Fibroblast of villous mesenchyme (primary cell): ENCODE results near the gene OOEP. TPM values are rescaled to one million over a fixed set of nuclear protein-coding genes. Genes with fewer than 3 reads are reported as not detected.

Source experiments
- small RNA-seq: library from RNA; depleted of rRNA; stranded (forward); fragments of <200 nt; gene quantifications from one replicate; pipeline ENCODE3, GENCODE V24; 2012
- total RNA-seq: library from RNA; depleted of rRNA; stranded (reverse); fragments of >200 nt; gene quantifications from 2 replicates; pipeline ENCODE4 v1.2.3, GENCODE V29; 2012

The OOEP gene
- total RNA-seq, 1 donor, result under 0.01 TPM

Small RNAs within 50 kb of the gene (small RNA-seq; reads per million reads assigned to genes)
- gene RPL39P3, result 0.38 reads per million

Other genes with a start within 250 kb of the OOEP start
- 0.43 TPM in 1 of 2 replicates, not detected in the other for gene KHDC1L, start 144.4 kb downstream of the OOEP start, total RNA-seq
- gene KHDC1, start 106.7 kb downstream of the OOEP start, total RNA-seq, result 2.6 and 3.9 TPM in 2 replicates
- gene DPPA5, start 15.6 kb downstream of the OOEP start, total RNA-seq, result not detected in 2 replicates
- not detected in 2 replicates for gene KHDC3L, start 7.2 kb downstream of the OOEP start, total RNA-seq
- 0.86 and 3.5 TPM in 2 replicates for gene DDX43, start 24.9 kb upstream of the OOEP start, total RNA-seq
- 6.9 and 8.7 TPM in 2 replicates for gene CGAS, start 82.4 kb upstream of the OOEP start, total RNA-seq
- 42.8 and 59.2 TPM in 2 replicates for gene MTO1, start 91.8 kb upstream of the OOEP start, total RNA-seq
- gene EEF1A1, start 151.1 kb upstream of the OOEP start, total RNA-seq, result 14,096 and 18,582 TPM in 2 replicates